MM.1S (cell line): ENCODE data around the gene APCDD1L.

Experiments
- DNase-seq: peaks from one replicate; pipeline ENCODE4 v3.0.0-alpha.2; 2015
- H2AFZ ChIP-seq: fragments of 300-600 bp; sonication (generic); 2 replicates; pipeline ENCODE4 v1.6.0; 2016; ENCODE audit warnings: antibody characterized with exemption, low read length
- H3F3A ChIP-seq: fragments of 300-600 bp; sonication (generic); 2 replicates; pipeline ENCODE4 v1.6.1; 2016; ENCODE audit warnings: mild to moderate bottlenecking, antibody characterized with exemption, low read length, moderate library complexity, mixed read lengths; ENCODE audit not compliant: insufficient read depth
- H3K27ac ChIP-seq: fragments of 300-600 bp; sonication (generic); 2 replicates; pipeline ENCODE4 v1.5.1; 2016; ENCODE audit warnings: mild to moderate bottlenecking, low read length
- H3K27me3 ChIP-seq: fragments of 300-600 bp; sonication (generic); replicated peaks from 2 replicates; pipeline ENCODE4 v1.6.0; 2016; ENCODE audit warnings: low read length; ENCODE audit not compliant: insufficient read depth
- H3K36me3 ChIP-seq: fragments of 300-600 bp; sonication (generic); replicated peaks from 2 replicates; pipeline ENCODE4 v1.6.1; 2016; ENCODE audit warnings: mild to moderate bottlenecking, low read length, mixed read lengths; ENCODE audit not compliant: insufficient read depth
- H3K4me1 ChIP-seq: fragments of 300-600 bp; sonication (generic); 2 replicates; pipeline ENCODE4 v1.6.1; 2016; ENCODE audit warnings: low read length, mixed read lengths
- H3K4me2 ChIP-seq: fragments of 300-600 bp; sonication (generic); 2 replicates; pipeline ENCODE4 v1.6.0; 2016; ENCODE audit warnings: low read depth, low read length
- H3K4me3 ChIP-seq: fragments of 300-600 bp; sonication (generic); 2 replicates; pipeline ENCODE4 v1.5.1; 2016; ENCODE audit warnings: low read length, mixed read lengths
- H3K79me2 ChIP-seq: fragments of 300-600 bp; sonication (generic); 2 replicates; pipeline ENCODE4 v1.6.1; 2016; ENCODE audit warnings: mixed run types, low read length, mixed read lengths
- H3K9ac ChIP-seq: fragments of 300-600 bp; sonication (generic); 2 replicates; pipeline ENCODE4 v1.6.1; 2016; ENCODE audit warnings: low read length, mixed read lengths
- H3K9me2 ChIP-seq: fragments of 300-600 bp; sonication (generic); replicated peaks from 2 replicates; pipeline ENCODE4 v1.6.1; 2016; ENCODE audit warnings: mild to moderate bottlenecking, low read length, mixed read lengths; ENCODE audit not compliant: insufficient read depth
- H3K9me3 ChIP-seq: fragments of 300-600 bp; sonication (generic); replicated peaks from 2 replicates; pipeline ENCODE4 v1.6.1; 2016; ENCODE audit warnings: mild to moderate bottlenecking, low read length, mixed read lengths; ENCODE audit not compliant: insufficient read depth
- H4K20me1 ChIP-seq: fragments of 300-600 bp; sonication (generic); 2 replicates; pipeline ENCODE4 v1.6.1; 2016; ENCODE audit warnings: mild to moderate bottlenecking, low read length, moderate library complexity, mixed read lengths; ENCODE audit not compliant: insufficient read depth
- CTCF ChIP-seq: fragments of 300-600 bp; sonication (generic); IDR thresholded peaks from 2 replicates; pipeline ENCODE4 v1.5.1; 2016; ENCODE audit warnings: antibody characterized with exemption, low read length, mixed read lengths
- EZH2 ChIP-seq: fragments of 300-600 bp; sonication (generic); optimal IDR thresholded peaks from 2 replicates; pipeline ENCODE3; 2017; ENCODE audit warnings: low read depth, mild to moderate bottlenecking, antibody characterized with exemption, low read length, mixed read lengths
- EZH2phosphoT487 ChIP-seq: fragments of 300-600 bp; sonication (generic); IDR thresholded peaks from 2 replicates; pipeline ENCODE4 v1.6.1; 2018; ENCODE audit warnings: antibody characterized with exemption, low read length

The APCDD1L gene

DNA sequence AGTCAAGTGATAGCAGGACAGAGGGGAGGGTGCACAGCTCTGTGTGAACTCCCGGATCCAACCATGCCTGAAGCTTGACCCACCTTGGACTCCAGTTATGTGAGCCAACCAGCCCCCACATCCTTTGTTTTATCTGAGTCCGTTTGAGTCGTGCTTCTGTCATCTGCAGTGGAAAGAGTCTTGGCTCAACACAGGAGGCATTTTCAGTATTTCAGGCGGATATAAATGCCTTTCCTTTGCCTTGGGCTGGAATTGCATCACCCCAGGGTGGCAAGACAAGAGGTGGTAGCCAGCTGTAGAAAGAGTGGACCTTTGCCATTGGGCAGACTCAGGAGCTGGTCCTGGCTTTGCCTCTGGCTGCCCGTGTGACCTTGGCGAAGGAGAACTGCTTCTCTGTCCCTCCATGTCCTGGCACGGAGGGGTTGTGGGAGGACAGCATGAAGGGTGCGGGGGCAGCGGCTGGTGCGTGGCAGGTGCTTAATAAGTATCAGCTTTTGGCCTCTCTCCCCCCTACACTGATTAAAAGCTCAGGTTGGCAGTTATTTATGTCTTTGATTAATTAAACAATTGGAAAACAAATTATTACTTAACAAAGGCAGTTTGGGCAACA, 42.6 kb upstream of the APCDD1L start:
- Histone ChIP-seq H4K20me1 (no peaks in the 10 kb centered on the region), H3K27ac (no peak overlapping the region), H3K79me2 (no peaks in the 10 kb centered on the region), H3K36me3 (no peaks in the 10 kb centered on the region), H3K9me2 (no peaks in the 10 kb centered on the region), H3K9me3 (no peaks in the 10 kb centered on the region), H3F3A (no peaks in the 10 kb centered on the region), H3K4me2 (no peak overlapping the region), H3K27me3 (peaks cover 93% of the 10 kb centered on the region), H2AFZ (no peak overlapping the region), H3K9ac (no peak overlapping the region), H3K4me1 (no peaks in the 10 kb centered on the region), H3K4me3 (no peak overlapping the region)
- TF ChIP-seq EZH2 = no peak
- no peak for TF ChIP-seq CTCF
- no peak for TF ChIP-seq EZH2phosphoT487
- DNase-seq = no peak

GRCh38 chr20:58556961-58557360, 41.8 kb upstream of the APCDD1L start:
- Histone ChIP-seq H3K9ac (no peak overlapping the region), H3K79me2 (no peaks in the 10 kb centered on the region), H3K36me3 (no peaks in the 10 kb centered on the region), H3K4me1 (no peaks in the 10 kb centered on the region), H3K4me2 (no peak overlapping the region), H3K9me3 (no peaks in the 10 kb centered on the region), H3K4me3 (no peak overlapping the region), H3K27ac (no peak overlapping the region), H4K20me1 (no peaks in the 10 kb centered on the region), H3K9me2 (no peaks in the 10 kb centered on the region), H2AFZ (no peak overlapping the region), H3F3A (no peaks in the 10 kb centered on the region), H3K27me3 (peaks cover 93% of the 10 kb centered on the region)
- no peak for DNase-seq
- TF ChIP-seq CTCF (no peak), EZH2 (no peak), EZH2phosphoT487 (no peak)

- Histone ChIP-seq H3K27ac (no peak overlapping the region), H3K4me2 (no peak overlapping the region), H3K9me2 (no peaks in the 10 kb centered on the region), H3K4me1 (no peaks in the 10 kb centered on the region), H3K4me3 (no peak overlapping the region), H3K9ac (no peak overlapping the region), H2AFZ (no peak overlapping the region), H3K9me3 (no peaks in the 10 kb centered on the region), H3F3A (no peaks in the 10 kb centered on the region), H3K79me2 (no peaks in the 10 kb centered on the region), H4K20me1 (no peaks in the 10 kb centered on the region), H3K27me3 (peaks cover 95% of the 10 kb centered on the region), H3K36me3 (no peaks in the 10 kb centered on the region)
- no peak for DNase-seq
- no peak for TF ChIP-seq CTCF
- no peak for TF ChIP-seq EZH2
- no peak for TF ChIP-seq EZH2phosphoT487
Measured at GRCh38 chr20:58555078-58555765, 40.0 kb upstream of the APCDD1L start.
